T-helper 9 cell (primary cell): Measurements from ENCODE around the gene C6.
"Not testable (repeated sequence)": the region's sequence is repeated elsewhere in the genome, so short reads cannot be mapped to it uniquely, and the experiment has no call there.

ENCODE experiments used
- DNase-seq: peaks from one replicate; pipeline ENCODE4 v3.0.0-alpha.2; 2020
- total RNA-seq, 2 donors: gene quantifications; one replicate each; lab custom pipeline; 2026; lab: John Stamatoyannopoulos, UW

Gene C6
- 0 to 0.21 reads per million in 2 donors for total RNA-seq

DNA sequence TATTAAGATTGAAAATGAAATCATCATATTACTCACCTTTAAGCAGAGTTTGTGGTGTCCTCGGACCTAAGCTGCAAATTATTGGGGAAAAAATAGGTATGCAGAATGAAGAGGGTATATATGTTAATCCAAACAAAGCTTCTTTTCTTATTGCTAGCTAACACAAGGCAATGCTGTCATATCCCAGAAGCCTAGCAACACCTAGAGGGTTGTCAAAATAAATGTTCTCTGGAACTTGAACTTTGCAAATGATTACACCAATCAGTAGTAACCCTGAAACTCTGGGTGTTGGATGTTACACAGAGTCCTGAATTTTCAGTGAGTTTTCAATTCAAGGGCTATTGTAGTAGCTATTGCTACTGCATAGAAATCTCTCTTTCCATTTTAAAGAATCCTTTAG is at the start of gene C6:
TSS of gene C6 (minus strand) at position 193 of the 400 bp plus-strand sequence. CDS start 10,302 bp downstream, outside the sequence.
- DNase-seq = no peak

GRCh38 chr5:41256400-41256799 is 43.1 kb upstream of the C6 start:
- DNase-seq = no peak

DNA sequence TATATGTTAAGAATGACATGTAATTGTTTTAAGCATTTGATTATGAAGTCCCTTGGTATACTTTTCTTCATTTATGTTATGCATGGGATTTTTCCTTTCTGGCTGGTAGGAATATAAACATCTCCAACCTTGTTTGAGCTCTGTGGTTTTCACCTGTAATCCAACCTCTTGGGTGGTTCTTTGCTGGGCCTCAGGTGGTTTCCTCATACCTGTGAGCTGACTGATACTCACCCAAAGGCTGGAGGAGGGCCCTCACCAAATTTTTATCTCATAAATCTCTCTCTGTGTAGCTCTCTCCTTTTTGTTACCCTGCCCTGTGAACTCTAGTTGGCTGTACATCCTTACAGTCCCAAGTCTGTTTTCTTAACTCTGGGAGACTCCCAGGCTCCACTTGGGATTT is 39.8 kb upstream of the C6 start:
- no peak for DNase-seq

DNA sequence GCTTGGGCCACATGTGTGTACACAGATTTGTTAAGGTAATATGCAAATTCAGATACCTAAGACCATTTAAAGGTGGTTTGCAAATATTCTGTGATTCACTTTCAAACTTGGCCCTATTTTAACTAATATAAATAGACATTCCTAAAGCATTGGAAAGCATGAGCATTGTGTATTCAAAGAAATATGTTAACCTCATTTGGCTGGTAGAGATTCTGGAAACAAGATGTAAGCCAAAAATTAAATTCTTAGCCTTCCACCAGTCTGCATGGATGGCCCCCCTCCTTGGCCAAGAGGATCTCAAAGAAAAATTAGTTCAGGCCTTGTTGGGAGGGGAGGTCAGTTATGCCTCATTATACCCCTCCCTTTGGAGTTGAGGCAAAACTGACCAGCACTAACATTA is 38.7 kb upstream of the C6 start:
- no peak for DNase-seq

- no peak for DNase-seq
Observed at GRCh38 chr5:41250351-41250987, 37.1 kb upstream of the C6 start.

GRCh38 chr5:41247135-41247534 is 33.8 kb upstream of the C6 start:
- no peak for DNase-seq

- no peak for DNase-seq
Observed at GRCh38 chr5:41246376-41246775, 33.0 kb upstream of the C6 start.

- no peak for DNase-seq
Observed at GRCh38 chr5:41243558-41243957, 30.2 kb upstream of the C6 start.

- DNase-seq = no peak
Observed at GRCh38 chr5:41240985-41241384, 27.7 kb upstream of the C6 start.

GRCh38 chr5:41240390-41240789 is 27.1 kb upstream of the C6 start:
- no peak for DNase-seq

DNA sequence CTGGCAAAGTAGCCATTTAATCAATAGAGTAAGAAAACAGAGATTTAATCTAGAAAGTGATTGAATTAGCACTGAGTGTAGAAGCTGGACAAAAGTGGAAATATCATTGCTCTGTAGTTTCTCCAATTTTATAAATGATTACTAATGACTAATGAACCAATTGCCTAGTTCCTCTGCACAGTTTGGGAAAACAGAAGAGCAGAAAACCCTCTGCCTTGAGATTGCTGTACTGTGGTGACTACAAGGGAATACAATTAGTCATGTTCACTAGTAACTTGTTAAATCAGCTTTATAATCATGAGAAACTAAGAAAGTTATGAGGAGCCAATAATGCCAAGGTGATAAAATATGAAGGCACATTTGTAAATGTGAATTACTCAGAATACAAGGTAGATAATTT is 21.1 kb upstream of the C6 start:
- no peak for DNase-seq

DNA sequence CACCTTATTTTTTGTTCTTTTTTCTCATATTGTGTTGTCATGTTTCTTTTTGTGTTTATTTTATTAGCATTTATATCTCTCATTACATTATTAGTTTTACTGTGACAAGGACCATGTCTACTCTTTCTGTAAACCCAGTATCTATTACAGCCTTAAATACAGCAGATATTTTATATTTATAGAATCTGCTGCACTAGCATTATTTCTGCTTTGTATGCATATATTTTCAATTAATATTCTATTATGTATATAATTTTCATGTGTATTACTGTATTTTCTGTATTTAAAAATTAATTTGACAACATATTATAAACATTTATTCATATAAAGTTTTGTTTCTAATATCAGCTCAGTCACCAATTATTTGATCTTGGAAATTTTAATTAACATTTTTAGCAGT is 19.5 kb upstream of the C6 start:
- no peak for DNase-seq

DNA sequence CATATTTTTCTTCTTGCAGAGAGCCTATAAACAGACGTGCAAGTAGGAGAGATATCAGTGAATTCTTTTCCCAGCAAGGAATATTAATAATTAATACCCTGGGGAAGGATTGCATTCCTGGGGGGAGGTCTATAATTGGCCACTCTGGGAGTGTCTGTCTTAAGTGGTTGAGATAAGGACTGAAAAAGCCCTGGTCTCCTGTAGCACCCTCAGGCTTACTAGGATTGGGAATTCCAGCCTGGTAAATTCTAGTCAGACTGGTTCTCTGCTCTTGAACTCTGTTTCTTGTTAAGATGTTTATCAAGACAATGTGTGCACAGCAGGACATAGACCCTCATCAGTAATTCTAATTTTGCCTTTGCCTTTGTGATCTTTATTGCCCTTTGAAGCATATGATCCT is 16.9 kb upstream of the C6 start:
- DNase-seq = not testable (repeated sequence)

- DNase-seq = no peak
Observed at GRCh38 chr5:41223962-41224361, 10.6 kb upstream of the C6 start.

DNA sequence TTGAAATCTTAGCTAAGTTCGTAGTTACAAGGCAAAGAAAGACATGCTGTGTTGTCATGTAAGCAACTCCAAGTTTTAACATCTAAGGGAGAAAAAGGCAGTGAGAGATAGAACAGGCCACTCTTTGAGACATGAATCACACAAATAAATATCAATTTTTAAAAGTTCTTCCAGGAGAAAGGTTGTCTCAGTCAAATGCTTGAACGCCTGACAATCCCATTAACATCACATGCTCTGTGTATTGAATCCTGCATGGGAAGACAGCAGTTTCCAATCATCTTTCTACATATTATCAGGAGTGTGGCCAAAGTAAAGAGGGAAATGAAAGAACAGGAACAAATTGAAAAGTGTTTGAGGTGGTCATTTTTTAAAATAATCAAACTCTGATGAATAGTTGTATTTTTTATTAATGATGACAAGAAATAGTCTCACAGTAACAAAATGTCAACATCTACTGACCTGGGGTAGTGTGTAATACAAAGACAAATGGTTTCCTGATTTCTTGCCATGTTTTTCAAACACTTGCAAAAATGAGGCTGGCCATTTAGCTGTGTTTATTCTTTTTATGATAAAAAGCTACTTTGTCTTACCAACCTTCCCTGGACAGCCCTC is 6.4 kb upstream of the C6 start:
- DNase-seq = no peak

GRCh38 chr5:41218929-41219657 is 5.8 kb upstream of the C6 start:
- no peak for DNase-seq

GRCh38 chr5:41214182-41214581 is 850 bp upstream of the C6 start:
- no peak for DNase-seq

DNA sequence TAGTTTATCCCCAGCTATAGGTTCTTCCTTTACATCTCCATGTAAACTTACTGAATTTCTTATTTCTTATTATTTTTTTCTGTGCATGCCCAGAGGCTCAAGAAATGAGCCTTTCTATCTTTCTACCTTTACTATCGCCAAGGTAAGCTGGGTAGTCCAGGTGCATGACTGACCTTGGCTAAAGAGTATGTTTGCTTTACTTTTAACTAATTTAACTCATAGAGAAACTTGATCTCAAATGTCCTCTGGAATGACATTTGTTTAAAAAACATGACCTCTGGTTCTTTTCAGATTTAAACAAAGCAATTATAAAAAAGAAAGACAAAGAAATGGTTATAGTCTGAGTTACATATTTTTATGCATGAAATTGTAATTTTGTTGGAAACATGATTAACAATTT is 397 bp downstream of the C6 start:
- DNase-seq = no peak

GRCh38 chr5:41211417-41211816 is 1.9 kb downstream of the C6 start:
- no peak for DNase-seq

- DNase-seq = not testable (repeated sequence)
Observed at GRCh38 chr5:41205475-41205874, 7.9 kb downstream of the C6 start.

GRCh38 chr5:41203033-41203432 is 10.3 kb downstream of the C6 start:
- DNase-seq = no peak

GRCh38 chr5:41201082-41201772 is 12.1 kb downstream of the C6 start:
- no peak for DNase-seq

DNA sequence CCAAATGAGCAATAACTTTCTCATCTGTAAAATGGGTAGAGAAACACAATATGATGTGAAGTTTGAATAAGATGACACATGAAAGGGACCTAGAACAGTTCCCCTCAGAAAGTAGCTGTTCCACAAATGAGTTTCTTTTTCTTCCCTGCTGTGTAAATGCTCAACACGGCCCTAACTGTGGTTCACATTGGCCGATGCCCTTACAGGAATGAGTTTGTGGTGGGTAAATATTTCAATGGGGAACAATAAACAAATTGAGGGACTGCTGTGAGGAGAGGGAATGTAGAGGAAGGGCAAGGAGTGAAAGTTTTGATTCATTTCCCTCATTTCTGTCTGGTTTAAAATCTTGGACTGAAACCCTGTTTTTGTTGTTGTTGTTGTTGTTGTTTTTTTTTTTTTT is 12.8 kb downstream of the C6 start:
- DNase-seq = no peak

- no peak for DNase-seq
Observed at GRCh38 chr5:41199660-41200059, 13.7 kb downstream of the C6 start.
